ENCODE data around the gene SSC5D.

DNA sequence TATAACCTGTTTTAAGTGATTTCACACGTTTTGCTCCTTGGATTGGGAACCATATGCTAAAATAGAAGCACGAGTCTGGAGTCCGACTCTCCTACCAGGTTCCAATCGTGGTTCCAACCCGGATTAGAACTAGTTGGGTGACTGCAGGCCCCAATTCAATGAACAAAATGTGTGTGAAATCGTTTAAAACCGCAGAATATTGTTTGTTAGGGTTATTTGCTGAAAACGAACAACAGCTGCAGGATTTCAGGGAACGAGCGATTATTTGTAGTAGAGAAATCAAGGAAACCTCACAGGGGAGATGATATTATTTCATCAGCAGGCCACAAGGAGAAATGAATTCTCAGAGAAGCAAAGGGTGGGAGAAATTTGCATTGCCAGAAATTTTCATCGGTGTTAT, 16.7 kb downstream of the SSC5D start:
- TF ChIP-seq, protein P1, sequence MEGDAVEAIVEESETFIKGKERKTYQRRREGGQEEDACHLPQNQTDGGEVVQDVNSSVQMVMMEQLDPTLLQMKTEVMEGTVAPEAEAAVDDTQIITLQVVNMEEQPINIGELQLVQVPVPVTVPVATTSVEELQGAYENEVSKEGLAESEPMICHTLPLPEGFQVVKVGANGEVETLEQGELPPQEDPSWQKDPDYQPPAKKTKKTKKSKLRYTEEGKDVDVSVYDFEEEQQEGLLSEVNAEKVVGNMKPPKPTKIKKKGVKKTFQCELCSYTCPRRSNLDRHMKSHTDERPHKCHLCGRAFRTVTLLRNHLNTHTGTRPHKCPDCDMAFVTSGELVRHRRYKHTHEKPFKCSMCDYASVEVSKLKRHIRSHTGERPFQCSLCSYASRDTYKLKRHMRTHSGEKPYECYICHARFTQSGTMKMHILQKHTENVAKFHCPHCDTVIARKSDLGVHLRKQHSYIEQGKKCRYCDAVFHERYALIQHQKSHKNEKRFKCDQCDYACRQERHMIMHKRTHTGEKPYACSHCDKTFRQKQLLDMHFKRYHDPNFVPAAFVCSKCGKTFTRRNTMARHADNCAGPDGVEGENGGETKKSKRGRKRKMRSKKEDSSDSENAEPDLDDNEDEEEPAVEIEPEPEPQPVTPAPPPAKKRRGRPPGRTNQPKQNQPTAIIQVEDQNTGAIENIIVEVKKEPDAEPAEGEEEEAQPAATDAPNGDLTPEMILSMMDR (IDR thresholded peaks at IDR 0.05 in 8 of 11, conservative IDR thresholded peaks at IDR 0.05 in 3 of 11): no peak
- no peak for TF ChIP-seq POLR2A (IDR thresholded peaks at IDR 0.05)
- no peak for TF ChIP-seq POLR2AphosphoS5 (IDR thresholded peaks at IDR 0.05)

Measured in spleen (tissue), 7 donors.